Measurements from ENCODE around the gene ZBTB16.

DNA sequence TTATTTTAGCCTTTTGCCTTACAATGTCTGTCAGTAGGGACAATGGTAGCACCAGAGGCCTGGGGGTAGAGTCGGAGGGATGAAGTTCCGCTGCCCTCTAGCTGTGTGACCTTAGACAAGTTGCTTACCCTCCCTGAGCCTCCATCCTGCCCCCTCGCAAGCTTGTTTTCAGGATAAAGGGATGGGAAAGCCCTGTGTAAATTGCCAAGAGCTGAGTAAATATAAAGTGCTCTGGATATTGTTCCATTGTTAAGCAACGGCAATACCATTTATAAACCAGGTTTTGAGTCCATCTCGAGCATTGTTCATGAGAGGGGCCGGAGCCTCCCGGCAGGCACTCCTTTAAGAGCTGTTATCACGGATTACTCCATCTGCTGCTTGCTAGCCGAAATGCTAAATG is 72.9 kb downstream of the ZBTB16 start:
- TF ChIP-seq, protein P1, sequence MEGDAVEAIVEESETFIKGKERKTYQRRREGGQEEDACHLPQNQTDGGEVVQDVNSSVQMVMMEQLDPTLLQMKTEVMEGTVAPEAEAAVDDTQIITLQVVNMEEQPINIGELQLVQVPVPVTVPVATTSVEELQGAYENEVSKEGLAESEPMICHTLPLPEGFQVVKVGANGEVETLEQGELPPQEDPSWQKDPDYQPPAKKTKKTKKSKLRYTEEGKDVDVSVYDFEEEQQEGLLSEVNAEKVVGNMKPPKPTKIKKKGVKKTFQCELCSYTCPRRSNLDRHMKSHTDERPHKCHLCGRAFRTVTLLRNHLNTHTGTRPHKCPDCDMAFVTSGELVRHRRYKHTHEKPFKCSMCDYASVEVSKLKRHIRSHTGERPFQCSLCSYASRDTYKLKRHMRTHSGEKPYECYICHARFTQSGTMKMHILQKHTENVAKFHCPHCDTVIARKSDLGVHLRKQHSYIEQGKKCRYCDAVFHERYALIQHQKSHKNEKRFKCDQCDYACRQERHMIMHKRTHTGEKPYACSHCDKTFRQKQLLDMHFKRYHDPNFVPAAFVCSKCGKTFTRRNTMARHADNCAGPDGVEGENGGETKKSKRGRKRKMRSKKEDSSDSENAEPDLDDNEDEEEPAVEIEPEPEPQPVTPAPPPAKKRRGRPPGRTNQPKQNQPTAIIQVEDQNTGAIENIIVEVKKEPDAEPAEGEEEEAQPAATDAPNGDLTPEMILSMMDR (IDR thresholded peaks at IDR 0.05) = no peak
- TF ChIP-seq POLR2A (IDR thresholded peaks at IDR 0.05) = no peak

Measured in testis (tissue), 2 donors.